Caco-2 (cell line): ENCODE data around the gene FLOT1. TPM values are rescaled to one million over a fixed set of nuclear protein-coding genes. Genes with fewer than 3 reads are reported as not detected.
"Not testable (repeated sequence)": the region's sequence is repeated elsewhere in the genome, so short reads cannot be mapped to it uniquely, and the experiment has no call there.

Experiments
- BruUV-seq: library from RNA; stranded (reverse); fragments of 400-500 nt; replicated peaks from 2 replicates; lab custom pipeline; 2021; lab: Mats Ljungman, UMichigan
- CTCF ChIA-PET: fragments of 300-600 bp; sonication (Branson Sonifier 250); formaldehyde crosslinking; loops from one replicate; lab custom pipeline; 2022; ENCODE audit warnings: antibody characterized with exemption; lab: Charles Lee
- POLR2A ChIA-PET: fragments of 300-600 bp; sonication (Branson Sonifier 250); formaldehyde crosslinking; loops from one replicate; lab custom pipeline; 2022; ENCODE audit warnings: antibody characterized with exemption; lab: Charles Lee
- DNase-seq, 2 experiments: peaks; one replicate each; pipeline versions ENCODE4 v3.0.0 to v3.0.0-alpha.2; 2020 to 2022
- H3K27me3 ChIP-seq: replicated peaks from 2 replicates; pipeline ENCODE4 v1.6.0; 2011; ENCODE audit warnings: low read length; ENCODE audit not compliant: control insufficient read depth, insufficient read depth
- H3K36me3 ChIP-seq: 2 replicates; pipeline ENCODE4 v1.5.1; 2011; ENCODE audit warnings: low read length; ENCODE audit not compliant: control insufficient read depth, insufficient read depth
- H3K4me1 ChIP-seq: fragments of 250-450 bp; sonication (Bioruptor Pico); 2 replicates; pipeline ENCODE4 v1.5.1; 2020; ENCODE audit warnings: mild to moderate bottlenecking
- H3K4me3 ChIP-seq: 2 replicates; pipeline ENCODE4 v1.5.1; 2011; ENCODE audit warnings: low read depth, mild to moderate bottlenecking, control low read depth, low read length
- H3K9me3 ChIP-seq: fragments of 250-450 bp; sonication (Bioruptor Pico); 2 replicates; pipeline ENCODE4 v1.5.1; 2020; ENCODE audit warnings: mild to moderate bottlenecking, moderate library complexity
- H3K27ac Mint-ChIP-seq: one replicate; pipeline ENCODE4 v1.8.0; 2022; ENCODE audit warnings: mixed read lengths; ENCODE audit not compliant: unreplicated experiment
- H3K27me3 Mint-ChIP-seq: one replicate; pipeline ENCODE4 v1.8.0; 2022; ENCODE audit warnings: mixed read lengths; ENCODE audit not compliant: insufficient read depth, unreplicated experiment
- H3K36me3 Mint-ChIP-seq: one replicate; pipeline ENCODE4 v1.8.0; 2022; ENCODE audit warnings: mild to moderate bottlenecking, mixed read lengths; ENCODE audit not compliant: insufficient read depth, unreplicated experiment
- H3K4me1 Mint-ChIP-seq: one replicate; pipeline ENCODE4 v1.8.0; 2022; ENCODE audit warnings: low read depth, mixed read lengths; ENCODE audit not compliant: unreplicated experiment
- H3K4me3 Mint-ChIP-seq: one replicate; pipeline ENCODE4 v1.8.0; 2022; ENCODE audit warnings: mild to moderate bottlenecking, moderate library complexity, mixed read lengths; ENCODE audit not compliant: unreplicated experiment
- H3K9me3 Mint-ChIP-seq: one replicate; pipeline ENCODE4 v1.8.0; 2022; ENCODE audit warnings: mixed read lengths; ENCODE audit not compliant: unreplicated experiment
- CTCF ChIP-seq, 2 experiments: fragments of 200-600 bp in 1 of 2; IDR thresholded peaks; 1 replicate in 1 of 2; 2 replicates in 1 of 2; pipeline versions ENCODE4 v1.5.1 to v1.8.0; 2011 to 2022; ENCODE audit warnings: antibody characterized with exemption in 1 of 2, control low read depth in 1 of 2, inconsistent platforms in 1 of 2, low read depth in 1 of 2, low read length in 1 of 2, mild to moderate bottlenecking in 1 of 2, moderate library complexity in 1 of 2; ENCODE audit not compliant: insufficient read depth in 1 of 2, severe bottlenecking in 1 of 2, unreplicated experiment in 1 of 2
- intact Hi-C: fragments of 100-400 bp; cut with micrococcal nuclease; formaldehyde crosslinking; loops from one replicate; pipeline ENCODE4 v1.10.0; 2022; ENCODE audit not compliant: unreplicated experiment
- total RNA-seq: library from RNA; stranded (reverse); gene quantifications from 2 replicates; pipeline ENCODE4 v1.2.3, GENCODE V29; 2022

The FLOT1 gene
- total RNA-seq, 1 experiment from 2014 or later: 113 TPM

DNA sequence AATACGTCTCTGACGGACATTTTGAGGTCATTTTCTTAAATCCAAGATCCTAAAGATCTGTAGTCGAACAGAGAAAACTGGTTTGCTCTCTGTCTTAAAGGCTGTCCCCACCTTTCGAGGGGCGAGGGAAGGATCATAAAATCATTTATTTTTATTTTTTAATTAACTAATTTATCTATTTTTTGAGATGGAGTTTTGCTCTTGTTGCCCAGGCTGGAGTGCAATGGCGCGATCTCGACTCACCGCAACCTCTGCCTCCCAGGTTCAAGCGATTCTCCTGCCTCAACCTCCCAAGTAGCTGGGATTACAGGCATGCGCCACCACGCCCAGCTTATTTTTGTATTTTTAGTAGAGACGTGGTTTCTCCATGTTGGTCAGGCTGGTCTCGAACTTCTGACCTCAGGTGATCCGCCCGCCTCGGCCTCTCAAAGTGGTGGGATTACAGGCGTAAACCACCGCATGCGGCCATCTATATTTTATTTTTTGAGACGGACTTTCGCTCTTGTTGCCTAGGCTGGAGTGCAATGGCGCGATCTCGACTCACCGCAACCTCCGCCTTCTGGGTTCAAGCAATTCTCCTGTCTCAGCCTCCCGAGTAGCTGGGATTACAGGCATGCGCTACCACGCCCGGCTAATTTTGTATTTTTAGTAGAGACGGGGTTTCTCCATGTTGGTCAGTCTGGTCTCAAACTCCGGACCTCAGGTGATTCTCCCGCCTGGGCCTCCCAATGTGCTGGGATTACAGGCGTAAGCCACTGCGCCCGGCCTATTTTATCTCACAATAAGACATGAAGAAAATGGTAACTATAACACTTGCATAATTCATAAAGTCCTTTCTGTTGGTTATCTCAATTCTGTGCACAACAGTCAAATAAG, 24.4 kb downstream of the FLOT1 start:
- Mint-ChIP-seq H3K4me1 (peaks cover 22% of the 10 kb centered on the region), H3K27ac (peak overlapping the region; percentile 100), H3K36me3 (peaks cover 61% of the 10 kb centered on the region), H3K4me3 (peak overlapping the region; percentile 95)
- not testable (repeated sequence) for H3K27me3 ChIP-seq, DNase-seq, H3K9me3 Mint-ChIP-seq, H3K27me3 Mint-ChIP-seq, H3K36me3 ChIP-seq, H3K9me3 ChIP-seq
- BruUV-seq: TSS peak; percentile 55
- ChIA-PET POLR2A (interaction anchor here (0.9 to 1.3 kb wide), 10 partner anchors 22 to 224 kb away, joined by 3 to 9 read pairs (median 4); partner anchors contain the start of genes ABCF1, C6orf136, DHX16 and MRPS18B), CTCF (interaction anchor here (0.6 to 1.7 kb wide), 8 partner anchors 14 to 369 kb away, joined by 3 to 17 read pairs (median 6); partner anchors contain the start of genes DHX16 and NRM)
- peaks cover 13% of the 10 kb centered on the region; the same call in 1 of the 2 replicates for H3K4me1 ChIP-seq
- peak overlapping the region; percentile 54 for H3K4me3 ChIP-seq
- intact Hi-C loops: loop anchor here (1.0 to 5.0 kb wide), 6 partner anchors 23 to 506 kb away; partner anchors contain the start of genes DHX16, FLOT1, NRM and TRIM26

GRCh38 chr6:30717129-30717844, 25.2 kb downstream of the FLOT1 start, which contains the start of gene MDC1:
TSS of gene MDC1 (minus strand) at chr6:30717281. CDS start at chr6:30715175, 2,106 bp downstream.
- DNase-seq: peak; percentile 99 to 100
- Mint-ChIP-seq H3K4me3 (peak within 1 kb of the TSS; percentile 95), H3K27me3 (no peaks in the 10 kb centered on the region), H3K27ac (peak within 1 kb of the TSS; percentile 100), H3K4me1 (peaks cover 14% of the 10 kb centered on the region), H3K36me3 (peaks cover 58% of the 10 kb centered on the region), H3K9me3 (no peaks in the 10 kb centered on the region)
- ChIA-PET CTCF (interaction anchor here (0.6 to 1.7 kb wide), 11 partner anchors 11 to 370 kb away, joined by 3 to 17 read pairs (median 3); partner anchors contain the start of genes DHX16 and NRM), POLR2A (interaction anchor here (0.6 to 1.3 kb wide), 18 partner anchors 21 to 1091 kb away, joined by 3 to 22 read pairs (median 4); partner anchors contain the start of genes ABCF1, C6orf136, DHX16 and MRPS18B)
- BruUV-seq: no TSS peak
- peak within 1 kb of the TSS; percentile 56 for H3K4me3 ChIP-seq
- intact Hi-C loops: loop anchor here (1.0 to 5.0 kb wide), 6 partner anchors 22 to 505 kb away; partner anchors contain the start of genes DHX16, FLOT1, NRM and TRIM26
- H3K9me3 ChIP-seq: no peaks in the 10 kb centered on the region
- H3K4me1 ChIP-seq: peaks cover 11% of the 10 kb centered on the region; the same call in 1 of the 2 replicates
- peaks cover 5% of the 10 kb centered on the region; the same call in 1 of the 2 replicates for H3K36me3 ChIP-seq
- no peaks in the 10 kb centered on the region for H3K27me3 ChIP-seq
- TF ChIP-seq CTCF (IDR thresholded peaks at IDR 0.05; ENCODE audit: insufficient read depth in 1 of 2, low read depth in 1 of 2, low read length in 1 of 2, severe bottlenecking in 1 of 2, unreplicated experiment in 1 of 2): peak; percentile 17 to 31

- H3K4me1 ChIP-seq: peaks cover 6% of the 10 kb centered on the region; the same call in 1 of the 2 replicates
- TF ChIP-seq CTCF (IDR thresholded peaks at IDR 0.05; ENCODE audit: insufficient read depth in 1 of 2, low read depth in 1 of 2, low read length in 1 of 2, severe bottlenecking in 1 of 2, unreplicated experiment in 1 of 2): no peak
- H3K4me3 ChIP-seq: peak overlapping the region; percentile 56
- POLR2A ChIA-PET: interaction anchor here (0.6 to 1.3 kb wide), 17 partner anchors 21 to 1092 kb away, joined by 3 to 22 read pairs (median 4); partner anchors contain the start of genes ABCF1, C6orf136, DHX16 and MRPS18B
- DNase-seq: no peak
- peak overlapping the region; percentile 95 for H3K4me3 Mint-ChIP-seq
- peaks cover 14% of the 10 kb centered on the region for H3K4me1 Mint-ChIP-seq
- CTCF ChIA-PET: interaction anchor here (0.6 to 1.7 kb wide), 8 partner anchors 11 to 371 kb away, joined by 3 to 17 read pairs (median 6); partner anchors contain the start of genes DHX16 and NRM
- no TSS peak for BruUV-seq
- peaks cover 58% of the 10 kb centered on the region for H3K36me3 Mint-ChIP-seq
- intact Hi-C loops: loop anchor here (1.0 to 5.0 kb wide), 6 partner anchors 22 to 505 kb away; partner anchors contain the start of genes DHX16, FLOT1, NRM and TRIM26
- H3K36me3 ChIP-seq: peaks cover 5% of the 10 kb centered on the region; the same call in 1 of the 2 replicates
- no peaks in the 10 kb centered on the region for H3K9me3 ChIP-seq
- H3K27me3 Mint-ChIP-seq: no peaks in the 10 kb centered on the region
- no peaks in the 10 kb centered on the region for H3K9me3 Mint-ChIP-seq
- peak overlapping the region; percentile 100 for H3K27ac Mint-ChIP-seq
- H3K27me3 ChIP-seq: no peaks in the 10 kb centered on the region
These were observed 25.7 kb downstream of the FLOT1 start for GRCh38 chr6:30716879-30717128.
